Astrocyte (in vitro differentiated cells and primary cell): ENCODE data around the gene LAIR2. TPM values are rescaled to one million over a fixed set of nuclear protein-coding genes. Genes with fewer than 3 reads are reported as not detected.

ENCODE experiments used
- DNase-seq: peaks from one replicate; pipeline ENCODE4 v3.0.0-alpha.2; 2010; ENCODE audit warnings: low read depth
- FAIRE-seq: peaks from 2 replicates; lab custom pipeline; 2011; peaks lifted over from hg19 to GRCh38; lab: Jason Lieb, UNC
- H2AFZ ChIP-seq: 2 replicates; pipeline ENCODE4 v1.6.0; 2012; ENCODE audit warnings: low read depth, low read length, inconsistent platforms
- H3K27ac ChIP-seq: 2 replicates; pipeline ENCODE4 v1.5.1; 2011; ENCODE audit warnings: low read depth, low read length, inconsistent platforms
- H3K27me3 ChIP-seq: 2 replicates; pipeline ENCODE4 v1.6.0; 2011; ENCODE audit warnings: low read length, inconsistent platforms; ENCODE audit not compliant: insufficient read depth
- H3K36me3 ChIP-seq: 2 replicates; pipeline ENCODE4 v1.5.1; 2011; ENCODE audit warnings: low read length, inconsistent platforms; ENCODE audit not compliant: insufficient read depth
- H3K4me1 ChIP-seq: 2 replicates; pipeline ENCODE4 v1.5.1; 2011; ENCODE audit warnings: low read length, inconsistent platforms; ENCODE audit not compliant: insufficient read depth
- H3K4me2 ChIP-seq: 2 replicates; pipeline ENCODE4 v1.6.0; 2012; ENCODE audit warnings: low read length, inconsistent platforms
- H3K4me3 ChIP-seq: 2 replicates; pipeline ENCODE4 v1.5.1; 2011; ENCODE audit warnings: low read depth, mild to moderate bottlenecking, low read length, inconsistent platforms; ENCODE audit not compliant: insufficient read depth
- H3K79me2 ChIP-seq: 2 replicates; pipeline ENCODE4 v1.6.0; 2012; ENCODE audit warnings: mild to moderate bottlenecking, low read length, inconsistent platforms; ENCODE audit not compliant: insufficient read depth
- H3K9ac ChIP-seq: 2 replicates; pipeline ENCODE4 v1.6.0; 2012; ENCODE audit warnings: mild to moderate bottlenecking, low read length, inconsistent platforms
- H3K9me3 ChIP-seq: 2 replicates; pipeline ENCODE4 v1.5.1; 2012; ENCODE audit warnings: low read depth, mild to moderate bottlenecking, low read length, inconsistent platforms; ENCODE audit not compliant: insufficient read depth
- H4K20me1 ChIP-seq: 2 replicates; pipeline ENCODE4 v1.6.0; 2012; ENCODE audit warnings: low read length, inconsistent platforms; ENCODE audit not compliant: insufficient read depth
- H3K27ac Mint-ChIP-seq: one replicate; pipeline ENCODE4 v1.8.0; 2021; ENCODE audit warnings: mild to moderate bottlenecking, mixed read lengths; ENCODE audit not compliant: unreplicated experiment
- H3K27me3 Mint-ChIP-seq: one replicate; pipeline ENCODE4 v1.8.0; 2021; ENCODE audit warnings: low read depth, mixed read lengths; ENCODE audit not compliant: unreplicated experiment
- H3K36me3 Mint-ChIP-seq: one replicate; pipeline ENCODE4 v1.8.0; 2021; ENCODE audit warnings: low read depth, mixed read lengths; ENCODE audit not compliant: unreplicated experiment
- H3K4me1 Mint-ChIP-seq: one replicate; pipeline ENCODE4 v1.8.0; 2021; ENCODE audit warnings: low read depth, mixed read lengths; ENCODE audit not compliant: unreplicated experiment
- H3K4me3 Mint-ChIP-seq: one replicate; pipeline ENCODE4 v1.8.0; 2021; ENCODE audit warnings: mild to moderate bottlenecking, moderate library complexity, mixed read lengths; ENCODE audit not compliant: unreplicated experiment
- H3K9me3 Mint-ChIP-seq: one replicate; pipeline ENCODE4 v1.8.0; 2021; ENCODE audit warnings: mild to moderate bottlenecking, mixed read lengths; ENCODE audit not compliant: unreplicated experiment
- EZH2 ChIP-seq: IDR thresholded peaks from 2 replicates; pipeline ENCODE4 v1.6.1; 2012; ENCODE audit warnings: mild to moderate bottlenecking, low read length, inconsistent platforms; ENCODE audit not compliant: insufficient read depth
- total RNA-seq: library from RNA; stranded (reverse); gene quantifications from 2 replicates; pipeline ENCODE4 v1.2.1, GENCODE V29; 2021
- TF ChIP-seq, protein P1 (sequence below): IDR thresholded peaks from 2 replicates; pipeline ENCODE4 v1.5.1; 2011; ENCODE audit warnings: low read depth, mild to moderate bottlenecking, inconsistent platforms, low read length, moderate library complexity; ENCODE audit not compliant: insufficient read depth

Gene LAIR2
- total RNA-seq, 1 donor from 2014 or later, result not detected

DNA sequence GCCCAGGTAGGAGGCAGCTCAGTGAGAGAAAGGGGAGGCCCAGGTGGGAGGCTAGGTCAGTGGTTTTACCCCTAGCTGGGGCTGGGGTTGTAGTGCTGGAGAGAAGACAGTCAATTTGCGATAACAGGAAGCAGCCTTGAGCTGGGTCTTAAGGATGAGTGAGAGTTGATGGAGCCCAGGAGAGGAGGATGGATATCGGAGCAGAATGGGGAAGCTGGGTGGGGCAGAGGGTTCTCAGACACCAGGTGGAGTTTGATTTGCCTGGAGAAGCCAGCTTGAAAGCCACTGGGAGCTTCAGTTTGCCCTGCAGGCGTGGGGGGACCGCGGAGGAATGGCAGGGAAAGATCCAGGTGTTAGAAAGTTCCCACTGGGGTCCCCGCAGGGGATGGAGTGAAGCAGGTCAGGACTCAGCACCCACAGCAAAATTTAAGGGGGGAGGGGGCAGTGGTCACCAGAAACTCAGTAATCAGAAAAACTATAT lies 28.7 kb upstream of the LAIR2 start:
- Histone ChIP-seq H3K4me3 (no peak overlapping the region), H3K79me2 (no peaks in the 10 kb centered on the region), H2AFZ (no peak overlapping the region)

DNA sequence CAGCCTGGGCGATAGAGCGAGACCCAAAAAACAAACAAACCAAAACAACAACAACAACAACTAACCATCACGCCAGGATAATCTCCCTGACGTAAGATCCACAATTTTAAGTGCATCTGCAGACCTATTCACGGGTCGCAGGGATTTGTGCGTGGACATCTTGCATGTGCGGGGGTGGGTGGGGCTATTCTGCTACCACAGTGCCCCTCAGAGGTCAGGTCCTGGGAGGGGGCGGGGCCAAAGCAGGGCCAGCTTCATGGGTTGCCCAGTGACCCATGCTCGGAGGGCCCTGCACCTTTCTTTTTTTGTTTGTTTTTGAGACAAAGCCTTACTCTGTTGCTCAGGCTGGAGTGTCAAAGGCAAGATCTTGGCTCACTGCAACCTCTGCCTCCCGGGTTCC lies 26.9 kb upstream of the LAIR2 start:
- H3K9ac ChIP-seq, result no peak overlapping the region
- H3K4me2 ChIP-seq, result no peak overlapping the region
- peaks cover 6% of the 10 kb centered on the region for H3K27me3 ChIP-seq
- no peak overlapping the region for H3K4me3 ChIP-seq
- H3K9me3 ChIP-seq, result no peaks in the 10 kb centered on the region
- H3K4me1 Mint-ChIP-seq, result peaks cover 7% of the 10 kb centered on the region
- H3K27me3 Mint-ChIP-seq, result peaks cover 2% of the 10 kb centered on the region
- H3K4me3 Mint-ChIP-seq, result no peak overlapping the region
- no peak overlapping the region for H3K27ac ChIP-seq
- DNase-seq, result no peak
- H3K27ac Mint-ChIP-seq, result no peak overlapping the region
- peaks cover 13% of the 10 kb centered on the region for H3K4me1 ChIP-seq
- H3K36me3 ChIP-seq, result no peaks in the 10 kb centered on the region
- TF ChIP-seq EZH2, result no peak
- TF ChIP-seq, protein P1, sequence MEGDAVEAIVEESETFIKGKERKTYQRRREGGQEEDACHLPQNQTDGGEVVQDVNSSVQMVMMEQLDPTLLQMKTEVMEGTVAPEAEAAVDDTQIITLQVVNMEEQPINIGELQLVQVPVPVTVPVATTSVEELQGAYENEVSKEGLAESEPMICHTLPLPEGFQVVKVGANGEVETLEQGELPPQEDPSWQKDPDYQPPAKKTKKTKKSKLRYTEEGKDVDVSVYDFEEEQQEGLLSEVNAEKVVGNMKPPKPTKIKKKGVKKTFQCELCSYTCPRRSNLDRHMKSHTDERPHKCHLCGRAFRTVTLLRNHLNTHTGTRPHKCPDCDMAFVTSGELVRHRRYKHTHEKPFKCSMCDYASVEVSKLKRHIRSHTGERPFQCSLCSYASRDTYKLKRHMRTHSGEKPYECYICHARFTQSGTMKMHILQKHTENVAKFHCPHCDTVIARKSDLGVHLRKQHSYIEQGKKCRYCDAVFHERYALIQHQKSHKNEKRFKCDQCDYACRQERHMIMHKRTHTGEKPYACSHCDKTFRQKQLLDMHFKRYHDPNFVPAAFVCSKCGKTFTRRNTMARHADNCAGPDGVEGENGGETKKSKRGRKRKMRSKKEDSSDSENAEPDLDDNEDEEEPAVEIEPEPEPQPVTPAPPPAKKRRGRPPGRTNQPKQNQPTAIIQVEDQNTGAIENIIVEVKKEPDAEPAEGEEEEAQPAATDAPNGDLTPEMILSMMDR, result no peak
- no peak overlapping the region for H2AFZ ChIP-seq
- H3K9me3 Mint-ChIP-seq, result no peaks in the 10 kb centered on the region
- H3K79me2 ChIP-seq, result no peaks in the 10 kb centered on the region
- H4K20me1 ChIP-seq, result no peaks in the 10 kb centered on the region
- no peaks in the 10 kb centered on the region for H3K36me3 Mint-ChIP-seq
- no peak for FAIRE-seq

More for the DNA sequence above, 28.7 kb upstream of the LAIR2 start:
- Mint-ChIP-seq H3K36me3 (peaks cover 3% of the 10 kb centered on the region), H3K9me3 (no peaks in the 10 kb centered on the region), H3K4me1 (peaks cover 18% of the 10 kb centered on the region), H3K27ac (no peak overlapping the region), H3K4me3 (no peak overlapping the region), H3K27me3 (peaks cover 2% of the 10 kb centered on the region)
- Histone ChIP-seq H4K20me1 (no peaks in the 10 kb centered on the region), H3K9ac (peak overlapping the region; percentile 65), H3K4me1 (peaks cover 14% of the 10 kb centered on the region), H3K9me3 (no peaks in the 10 kb centered on the region), H3K4me2 (peak overlapping the region; percentile 91), H3K36me3 (no peaks in the 10 kb centered on the region), H3K27me3 (peaks cover 13% of the 10 kb centered on the region), H3K27ac (no peak overlapping the region)
- FAIRE-seq (no peak), DNase-seq (no peak)
- TF ChIP-seq, protein P1, result no peak
- TF ChIP-seq EZH2, result no peak

DNA sequence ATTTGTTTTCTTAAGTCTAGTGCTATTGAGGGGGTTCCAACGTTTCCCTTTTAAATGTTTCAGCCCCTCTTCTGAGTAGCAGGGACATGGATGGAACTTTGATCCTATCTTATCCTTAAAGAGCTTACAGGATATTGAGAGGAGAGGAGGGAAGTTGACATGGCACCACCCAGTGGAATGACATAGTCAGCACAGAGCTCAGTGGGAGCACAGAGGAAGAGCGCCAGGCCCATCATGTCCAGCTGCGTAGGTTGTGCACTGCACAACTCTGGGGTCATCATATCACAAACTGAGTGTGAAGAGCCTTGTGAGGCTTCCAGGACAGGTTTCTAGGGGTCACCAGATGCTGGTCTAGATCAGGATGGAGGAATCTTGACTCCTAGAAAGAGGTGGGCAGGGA lies 25.0 kb upstream of the LAIR2 start:
- H3K36me3 ChIP-seq, result no peaks in the 10 kb centered on the region
- no peak overlapping the region for H3K4me3 ChIP-seq
- no peaks in the 10 kb centered on the region for H4K20me1 ChIP-seq
- FAIRE-seq (no peak), DNase-seq (no peak)
- no peak for TF ChIP-seq EZH2
- TF ChIP-seq, protein P1, result no peak
- H3K9ac ChIP-seq, result no peak overlapping the region
- H3K9me3 Mint-ChIP-seq, result no peaks in the 10 kb centered on the region
- H3K79me2 ChIP-seq, result no peaks in the 10 kb centered on the region
- H3K36me3 Mint-ChIP-seq, result no peaks in the 10 kb centered on the region
- no peaks in the 10 kb centered on the region for H3K9me3 ChIP-seq
- H2AFZ ChIP-seq, result no peak overlapping the region
- no peak overlapping the region for H3K4me2 ChIP-seq
- peaks cover 8% of the 10 kb centered on the region for H3K27me3 Mint-ChIP-seq
- H3K27ac ChIP-seq, result no peak overlapping the region
- no peak overlapping the region for H3K4me3 Mint-ChIP-seq
- peaks cover 6% of the 10 kb centered on the region for H3K4me1 ChIP-seq
- peaks cover 4% of the 10 kb centered on the region for H3K4me1 Mint-ChIP-seq
- no peaks in the 10 kb centered on the region for H3K27me3 ChIP-seq
- H3K27ac Mint-ChIP-seq, result no peak overlapping the region
